HG03442 (cell line): ENCODE measurements around the gene EPS8L2.
"Not testable (repeated sequence)": the region's sequence is repeated elsewhere in the genome, so short reads cannot be mapped to it uniquely, and the experiment has no call there.

ENCODE experiments used
- ATAC-seq: cut with Tn5 transposase; IDR thresholded peaks from one replicate; pipeline ENCODE4 v1.9.1; 2021; ENCODE audit warnings: mild to moderate bottlenecking, moderate library complexity; ENCODE audit not compliant: unreplicated experiment

EPS8L2 gene

DNA sequence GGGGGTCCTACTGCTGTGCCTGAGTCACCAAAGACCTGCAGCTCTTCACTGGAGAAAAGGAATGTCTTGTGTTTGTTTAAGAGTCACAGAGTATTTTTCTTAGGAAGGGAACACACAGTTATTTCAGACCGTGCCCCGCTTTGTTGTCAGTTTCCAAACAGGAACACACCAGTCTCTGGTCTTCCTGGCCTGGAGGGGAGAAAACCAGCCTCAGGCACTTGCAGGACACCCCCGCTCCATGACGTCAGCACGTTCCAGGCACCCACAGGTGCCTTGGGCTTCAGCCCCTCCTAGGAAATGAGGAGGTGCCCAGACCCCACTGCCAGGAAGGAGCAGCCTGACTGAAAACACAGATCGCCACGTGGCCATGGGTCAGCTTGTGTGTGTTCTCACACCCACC is 16.4 kb upstream of the EPS8L2 start:
- ATAC-seq, result no peak

GRCh38 chr11:690244-690643 is 15.8 kb upstream of the EPS8L2 start:
- ATAC-seq, result not testable (repeated sequence)

- ATAC-seq, result no peak
Observed at GRCh38 chr11:690738-691633, 15.0 kb upstream of the EPS8L2 start.

DNA sequence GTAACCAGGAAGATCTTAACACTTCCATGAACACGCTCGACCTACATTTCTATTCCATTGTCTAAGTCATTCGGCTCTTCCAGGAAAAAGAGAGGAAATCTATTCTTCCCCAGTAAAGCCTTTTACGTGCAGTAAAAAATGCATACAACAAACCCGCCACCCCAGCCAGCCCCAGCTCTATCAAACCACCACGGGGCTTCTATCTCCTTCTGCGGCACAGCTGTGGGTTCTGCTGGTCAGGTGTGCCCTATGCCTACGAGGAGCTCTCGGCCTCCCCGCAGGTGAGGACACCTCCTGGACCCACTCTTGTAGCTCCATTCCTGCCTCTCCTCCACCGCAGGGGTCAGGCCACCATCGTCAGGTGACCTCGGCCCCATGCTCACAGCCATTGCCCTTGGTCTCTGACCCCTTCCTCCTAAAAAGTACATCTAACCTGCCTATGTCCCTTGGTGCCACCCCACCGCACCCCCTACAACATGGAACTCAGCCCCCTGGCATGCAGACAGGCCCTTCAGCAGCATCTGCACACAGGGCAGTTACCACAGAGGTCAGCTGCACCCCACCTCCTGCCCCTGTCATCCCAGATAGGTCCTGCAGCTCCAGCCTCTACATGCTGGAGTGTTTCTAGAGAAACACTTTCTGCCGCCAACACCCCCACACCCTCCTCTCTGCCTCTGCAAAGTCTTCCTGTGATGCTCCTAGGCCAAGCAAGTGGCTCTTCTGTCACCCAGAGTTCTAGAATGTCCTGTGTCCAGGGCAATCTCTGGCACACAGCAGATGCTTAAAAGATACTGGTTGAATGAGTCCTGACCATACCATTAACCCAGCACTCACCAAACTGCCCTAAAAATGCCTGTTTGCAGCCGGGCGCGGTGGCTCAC is 14.1 kb upstream of the EPS8L2 start:
- no peak for ATAC-seq

DNA sequence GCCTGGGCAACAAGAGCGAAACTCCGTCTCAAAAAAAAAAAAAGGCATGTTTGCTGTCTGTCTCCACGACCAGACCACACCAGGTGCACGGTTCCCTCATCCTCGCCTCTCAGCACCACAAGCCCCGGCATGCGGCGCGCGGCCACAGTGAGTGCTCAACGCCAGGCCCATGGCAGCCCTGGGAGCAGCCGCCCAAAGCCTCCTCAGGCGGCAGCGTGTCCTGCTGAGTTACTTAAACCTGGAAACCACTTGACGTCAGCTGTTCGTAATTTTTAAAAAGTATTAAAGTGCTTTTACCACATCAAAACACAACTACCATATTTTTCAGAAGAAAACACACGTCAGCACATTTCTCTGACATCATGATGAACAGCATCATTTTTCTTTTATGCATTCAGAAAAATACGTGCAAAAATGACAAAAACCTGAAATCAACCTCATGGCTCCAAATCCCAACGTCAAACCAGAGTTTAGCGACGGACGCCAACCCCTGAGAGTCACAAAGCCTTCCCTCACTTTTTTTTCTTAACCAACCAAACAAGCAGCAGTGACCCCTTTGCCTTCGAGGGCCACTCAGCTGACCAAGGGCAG is 13.1 kb upstream of the EPS8L2 start:
- ATAC-seq, result no peak

GRCh38 chr11:693415-693831 is 12.6 kb upstream of the EPS8L2 start:
- no peak for ATAC-seq

- no peak for ATAC-seq
Observed at GRCh38 chr11:693887-694562, 12.0 kb upstream of the EPS8L2 start.

- ATAC-seq, result peak; percentile 74
Observed at GRCh38 chr11:694563-695287, 11.3 kb upstream of the EPS8L2 start, which contains the start of gene DEAF1. Gene DEAF1 (minus strand): TSS chr11:695222. CDS start chr11:695047, 175 bp downstream.

- no peak for ATAC-seq
Observed at GRCh38 chr11:695288-695537, 10.8 kb upstream of the EPS8L2 start.

DNA sequence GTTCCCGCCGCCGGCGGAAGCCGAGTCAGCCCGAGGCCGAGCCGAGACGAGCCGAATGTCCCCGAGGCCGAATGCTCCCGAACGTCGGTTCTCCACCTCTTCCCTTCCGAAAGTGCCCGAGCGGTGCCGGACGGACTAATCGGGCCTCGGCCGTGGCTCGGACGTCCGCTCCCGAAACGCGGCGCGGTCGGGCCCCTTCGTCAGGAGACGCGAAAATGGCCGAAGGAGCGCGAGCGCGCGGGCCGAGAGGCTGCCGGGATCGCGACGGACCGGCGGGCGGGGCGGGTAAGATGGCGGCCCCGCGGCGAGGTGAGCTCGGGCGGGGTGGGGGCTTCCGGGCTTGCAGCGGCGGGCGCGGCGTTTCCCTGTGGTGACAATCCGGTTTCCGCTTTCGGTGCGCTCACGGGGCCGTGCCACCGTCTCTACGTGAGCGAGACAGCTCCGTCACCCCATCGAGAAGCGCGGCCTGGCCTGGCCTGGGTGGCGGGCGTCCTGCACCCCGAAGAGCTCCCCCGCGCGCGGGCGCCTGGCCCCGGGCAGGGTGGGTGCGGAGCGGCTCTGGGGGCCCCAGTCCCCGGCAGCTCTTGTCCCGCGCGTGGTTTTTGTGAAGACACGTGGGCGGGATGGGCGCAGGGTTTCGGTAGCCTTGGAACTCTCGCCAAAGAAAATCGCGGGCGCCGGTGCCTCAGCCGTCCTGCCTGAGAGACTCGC is 10.3 kb upstream of the EPS8L2 start, which contains the start of gene TMEM80:
Gene TMEM80, plus strand, starts transcription at position 279 of the 711 bp plus-strand sequence. Its CDS starts 12 bp downstream, at position 291.
- peak; percentile 64 for ATAC-seq

GRCh38 chr11:696955-697491 is 9.0 kb upstream of the EPS8L2 start:
- ATAC-seq, result no peak

- ATAC-seq, result no peak
Observed at GRCh38 chr11:697811-698311, 8.2 kb upstream of the EPS8L2 start.

- ATAC-seq, result no peak
Observed at GRCh38 chr11:698493-699115, 7.4 kb upstream of the EPS8L2 start.

GRCh38 chr11:699116-699508 is 6.9 kb upstream of the EPS8L2 start:
- ATAC-seq, result no peak

GRCh38 chr11:699753-700152 is 6.3 kb upstream of the EPS8L2 start:
- no peak for ATAC-seq

GRCh38 chr11:701741-702461 is 4.1 kb upstream of the EPS8L2 start:
- ATAC-seq, result no peak

- ATAC-seq, result no peak
Observed at GRCh38 chr11:702462-703461, 3.3 kb upstream of the EPS8L2 start.
